Measurements from ENCODE around the gene ZNF425.
"Not testable (repeated sequence)": the region's sequence is repeated elsewhere in the genome, so short reads cannot be mapped to it uniquely, and the experiment has no call there.

The ZNF425 gene

DNA sequence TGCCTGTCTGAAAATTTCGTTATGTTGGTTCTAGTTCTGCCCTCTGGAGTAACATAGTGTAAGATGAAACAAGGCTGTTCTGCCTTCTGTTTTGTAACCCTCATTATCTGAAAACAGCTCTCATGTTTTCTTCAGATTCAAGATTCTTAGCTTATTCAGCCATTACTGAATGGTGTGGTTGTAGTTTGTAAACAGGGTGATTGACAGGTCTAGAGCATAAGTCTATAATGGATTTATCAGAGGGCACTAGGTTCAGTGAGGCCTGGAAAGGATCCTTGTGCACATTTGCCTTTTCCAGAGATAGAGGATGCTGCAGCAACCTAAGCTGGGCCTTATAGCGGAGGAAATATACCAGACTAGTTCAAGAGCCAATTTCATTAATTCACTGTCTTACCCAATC, 27.2 kb upstream of the ZNF425 start:
- Histone ChIP-seq H3K27me3 (ENCODE audit: control insufficient read depth, insufficient read depth, low read length) (no peaks in the 10 kb centered on the region), H3K4me1 (ENCODE audit: control insufficient read depth, insufficient read depth, low read length) (no peaks in the 10 kb centered on the region; the same call in 1 of the 2 replicates), H3K9me3 (ENCODE audit: control insufficient read depth, insufficient read depth, low read length) (no peaks in the 10 kb centered on the region), H3K4me3 (ENCODE audit: low read length) (no peak overlapping the region), H3K36me3 (ENCODE audit: control insufficient read depth, insufficient read depth, low read length) (peaks cover 15% of the 10 kb centered on the region; the same call in 1 of the 2 replicates), H3K27ac (ENCODE audit: low read length) (no peak overlapping the region)
- WGBS (ENCODE audit: insufficient coverage, insufficient read length) = no CpG with 5 or more reads among the region's 2 CpGs
- no peak for DNase-seq (ENCODE audit: low read depth, low spot score)

DNA sequence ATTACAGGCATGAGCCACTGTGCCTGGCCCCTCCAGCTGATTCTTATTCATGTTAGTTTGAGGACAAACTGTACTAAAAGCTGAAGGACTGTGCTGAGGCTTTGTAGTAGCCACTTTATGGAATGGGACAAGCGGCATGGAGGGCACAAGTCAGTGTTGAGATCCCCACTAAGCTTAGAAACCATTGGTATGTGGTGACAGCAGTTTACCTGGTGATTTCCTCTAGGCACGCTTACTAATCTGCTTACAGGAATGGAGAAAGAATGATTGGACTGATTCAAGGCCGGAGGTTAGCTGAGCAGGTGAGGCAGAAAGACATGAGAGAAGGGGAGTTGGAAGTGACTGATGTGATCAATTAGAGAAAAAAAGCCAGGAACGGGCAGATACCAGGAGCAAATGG, 24.9 kb upstream of the ZNF425 start:
- Histone ChIP-seq H3K9me3 (ENCODE audit: control insufficient read depth, insufficient read depth, low read length) (no peaks in the 10 kb centered on the region), H3K4me3 (ENCODE audit: low read length) (no peak overlapping the region), H3K27me3 (ENCODE audit: control insufficient read depth, insufficient read depth, low read length) (no peaks in the 10 kb centered on the region), H3K27ac (ENCODE audit: low read length) (no peak overlapping the region), H3K4me1 (ENCODE audit: control insufficient read depth, insufficient read depth, low read length) (no peaks in the 10 kb centered on the region), H3K36me3 (ENCODE audit: control insufficient read depth, insufficient read depth, low read length) (peaks cover 12% of the 10 kb centered on the region; the same call in 1 of the 2 replicates)
- no CpG with 5 or more reads among the region's 4 CpGs for WGBS (ENCODE audit: insufficient coverage, insufficient read length)
- DNase-seq (ENCODE audit: low read depth, low spot score) = no peak

DNA sequence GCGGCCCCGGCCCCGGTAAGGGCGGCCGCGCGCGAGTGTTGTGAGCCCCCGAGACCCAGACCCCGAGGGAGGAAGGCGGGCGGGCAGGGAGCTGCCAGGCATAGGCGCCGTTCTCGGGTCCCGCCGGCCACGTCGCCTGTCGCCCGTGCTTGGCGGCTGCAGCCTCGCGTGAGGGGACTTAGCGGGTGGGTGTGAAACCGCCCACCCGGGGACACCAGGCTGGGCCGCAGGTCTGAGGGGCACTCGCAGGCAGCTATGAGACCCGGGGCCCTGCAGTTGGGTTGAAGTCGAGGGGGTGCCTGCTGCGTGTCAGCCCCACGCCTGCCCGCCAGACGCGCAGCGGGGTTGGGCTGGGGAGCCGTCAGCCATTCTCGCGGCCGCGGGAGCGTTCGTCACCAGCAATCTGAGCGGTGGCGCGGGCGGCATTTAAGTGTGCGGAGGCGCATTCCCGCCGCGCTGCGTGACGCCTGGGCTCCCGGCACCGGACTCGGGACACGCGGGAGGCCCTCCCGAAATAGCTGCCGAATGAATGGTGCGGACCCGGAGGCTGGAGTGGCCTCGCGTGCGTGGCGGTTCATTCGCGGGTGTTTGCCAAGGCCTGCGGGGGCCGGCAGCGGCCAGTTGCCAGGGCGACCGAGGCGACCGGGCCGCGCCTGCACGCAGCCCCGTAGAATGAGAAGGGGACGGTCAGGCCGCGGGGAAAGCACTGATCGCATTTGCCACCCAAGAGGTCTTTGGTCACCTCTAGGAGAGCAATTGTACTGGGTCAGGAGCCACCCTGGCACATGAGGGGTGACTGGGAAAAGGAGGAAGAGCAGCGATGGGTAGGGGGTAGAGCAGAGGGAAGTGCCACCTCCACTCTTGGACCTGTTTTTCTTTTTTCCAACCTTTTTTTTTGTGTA, 21.9 kb upstream of the ZNF425 start:
- H3K4me3 ChIP-seq (ENCODE audit: low read length) = peak overlapping the region; percentile 98
- no peaks in the 10 kb centered on the region for H3K9me3 ChIP-seq (ENCODE audit: control insufficient read depth, insufficient read depth, low read length)
- no peak for DNase-seq (ENCODE audit: low read depth, low spot score)
- H3K27me3 ChIP-seq (ENCODE audit: control insufficient read depth, insufficient read depth, low read length) = no peaks in the 10 kb centered on the region
- WGBS (ENCODE audit: insufficient coverage, insufficient read length) = no CpG with 5 or more reads among the region's 86 CpGs
- no peaks in the 10 kb centered on the region for H3K36me3 ChIP-seq (ENCODE audit: control insufficient read depth, insufficient read depth, low read length)
- H3K27ac ChIP-seq (ENCODE audit: low read length) = no peak overlapping the region
- no peaks in the 10 kb centered on the region; the same call in 1 of the 2 replicates for H3K4me1 ChIP-seq (ENCODE audit: control insufficient read depth, insufficient read depth, low read length)

DNA sequence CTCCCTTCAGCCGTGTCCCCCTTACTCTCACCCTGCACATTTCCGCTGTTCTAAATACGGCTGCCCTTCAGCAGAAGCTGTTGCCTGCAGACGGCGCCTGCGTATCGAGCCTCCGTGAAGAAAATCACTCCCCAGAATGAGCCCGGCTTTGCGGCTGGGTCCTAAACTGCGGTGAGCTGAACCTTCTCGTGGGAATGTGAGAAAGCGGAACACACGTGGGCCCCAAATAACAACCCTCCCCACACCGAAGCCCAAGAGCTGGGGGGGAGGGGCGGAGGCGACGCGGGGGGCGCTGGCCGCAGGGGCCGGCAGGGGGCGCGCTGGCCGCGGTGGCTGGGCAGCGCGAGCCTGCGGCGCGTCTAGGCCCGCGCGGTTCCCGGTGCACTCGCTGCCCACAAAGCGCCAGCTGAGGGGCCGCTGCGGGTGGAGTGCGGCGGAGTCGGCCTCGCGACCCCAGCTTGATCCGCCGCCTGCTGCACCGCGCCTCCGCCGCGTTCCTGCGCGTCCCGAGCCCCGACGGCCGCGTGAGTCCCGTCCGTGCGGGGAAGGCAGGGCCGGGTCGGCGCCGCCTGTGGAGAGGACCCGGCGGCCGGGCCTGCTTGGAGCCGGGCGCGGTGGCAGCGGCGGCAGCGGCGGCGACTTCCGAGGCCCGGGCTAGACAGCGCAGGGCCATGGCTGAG, 21.1 kb upstream of the ZNF425 start, which contains the start of gene ZNF398:
Gene ZNF398, plus strand, starts transcription at position 382 of the 680 bp plus-strand sequence. Its CDS starts 290 bp downstream, at position 672.
- DNase-seq (ENCODE audit: low read depth, low spot score) = no peak
- no CpG with 5 or more reads among the region's 79 CpGs for WGBS (ENCODE audit: insufficient coverage, insufficient read length)
- Histone ChIP-seq H3K27ac (ENCODE audit: low read length) (peak within 1 kb of the TSS; percentile 74), H3K4me3 (ENCODE audit: low read length) (peak within 1 kb of the TSS; percentile 98), H3K36me3 (ENCODE audit: control insufficient read depth, insufficient read depth, low read length) (no peaks in the 10 kb centered on the region), H3K4me1 (ENCODE audit: control insufficient read depth, insufficient read depth, low read length) (no peaks in the 10 kb centered on the region; the same call in 1 of the 2 replicates), H3K9me3 (ENCODE audit: control insufficient read depth, insufficient read depth, low read length) (no peaks in the 10 kb centered on the region), H3K27me3 (ENCODE audit: control insufficient read depth, insufficient read depth, low read length) (no peaks in the 10 kb centered on the region)

DNA sequence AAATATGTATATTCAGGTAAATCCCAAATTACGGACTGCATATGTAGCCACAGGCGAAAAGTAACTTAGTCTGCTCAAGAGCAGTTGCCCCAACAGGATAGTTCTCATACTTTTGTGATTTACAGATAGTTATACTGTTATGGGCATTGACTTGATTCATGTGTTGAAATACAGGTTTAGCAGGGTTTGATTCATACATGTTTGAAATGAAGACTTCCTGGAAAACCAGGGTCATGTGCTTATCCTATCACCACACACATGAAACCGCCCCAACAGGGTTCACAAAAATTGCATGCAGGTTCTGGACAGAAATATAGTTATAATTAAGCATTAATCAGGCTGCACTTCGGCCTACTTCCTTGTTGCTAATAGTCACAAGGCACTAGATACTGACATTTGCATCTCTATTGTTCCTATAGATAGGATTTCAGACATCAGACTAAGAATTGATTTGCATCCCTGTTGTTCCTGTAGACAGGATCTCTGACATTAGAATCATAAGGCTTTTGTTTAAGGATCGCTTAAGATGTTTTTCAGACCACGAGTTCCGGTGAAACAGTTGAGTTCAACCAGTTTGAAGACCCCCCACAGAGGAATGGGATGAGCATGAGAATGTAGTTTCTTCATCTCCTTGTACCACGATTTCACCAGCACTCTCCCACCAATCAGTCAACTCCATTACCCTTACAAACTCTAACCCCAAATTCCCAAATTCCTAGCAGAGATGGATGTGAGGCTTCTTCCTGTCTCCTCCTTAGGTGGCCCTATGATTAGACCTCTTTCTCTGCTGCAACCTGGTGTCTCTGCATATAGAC, 19.1 kb upstream of the ZNF425 start:
- DNase-seq (ENCODE audit: low read depth, low spot score) = peak; percentile 97
- Histone ChIP-seq H3K4me1 (ENCODE audit: control insufficient read depth, insufficient read depth, low read length) (no peaks in the 10 kb centered on the region; the same call in 1 of the 2 replicates), H3K36me3 (ENCODE audit: control insufficient read depth, insufficient read depth, low read length) (no peaks in the 10 kb centered on the region), H3K27ac (ENCODE audit: low read length) (peak overlapping the region; percentile 74), H3K27me3 (ENCODE audit: control insufficient read depth, insufficient read depth, low read length) (no peaks in the 10 kb centered on the region), H3K4me3 (ENCODE audit: low read length) (no peak overlapping the region), H3K9me3 (ENCODE audit: control insufficient read depth, insufficient read depth, low read length) (no peaks in the 10 kb centered on the region)
- WGBS (ENCODE audit: insufficient coverage, insufficient read length) = 100% methylated on average over 1 of the region's 8 CpGs

DNA sequence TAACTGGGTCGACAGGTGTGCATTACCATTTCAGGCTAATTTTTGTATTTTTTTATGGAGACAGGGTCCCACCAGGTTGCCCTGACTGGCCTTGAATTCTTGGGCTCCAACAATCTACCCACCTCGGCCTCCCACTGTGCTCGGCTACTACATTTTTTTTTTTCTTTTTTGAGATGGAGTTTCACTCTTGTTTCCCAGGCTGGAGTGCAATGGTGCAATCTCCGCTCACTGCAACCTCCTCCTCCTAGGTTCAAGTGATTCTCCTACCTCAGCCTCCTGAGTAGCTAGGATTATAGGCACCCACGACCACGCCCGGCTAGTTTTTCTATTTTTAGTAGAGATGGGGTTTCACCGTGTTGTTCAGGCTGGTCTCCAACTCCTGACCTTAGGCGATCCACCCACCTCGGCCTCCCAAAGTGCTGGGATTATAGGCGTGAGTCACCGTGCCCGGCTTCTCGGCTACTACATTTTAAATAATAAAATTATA, 18.4 kb upstream of the ZNF425 start:
- not testable (repeated sequence) for H3K4me1 ChIP-seq (ENCODE audit: control insufficient read depth, insufficient read depth, low read length); H3K27me3 ChIP-seq (ENCODE audit: control insufficient read depth, insufficient read depth, low read length); H3K9me3 ChIP-seq (ENCODE audit: control insufficient read depth, insufficient read depth, low read length); H3K27ac ChIP-seq (ENCODE audit: low read length); DNase-seq (ENCODE audit: low read depth, low spot score); H3K36me3 ChIP-seq (ENCODE audit: control insufficient read depth, insufficient read depth, low read length); H3K4me3 ChIP-seq (ENCODE audit: low read length)
- no CpG with 5 or more reads among the region's 14 CpGs for WGBS (ENCODE audit: insufficient coverage, insufficient read length)

DNA sequence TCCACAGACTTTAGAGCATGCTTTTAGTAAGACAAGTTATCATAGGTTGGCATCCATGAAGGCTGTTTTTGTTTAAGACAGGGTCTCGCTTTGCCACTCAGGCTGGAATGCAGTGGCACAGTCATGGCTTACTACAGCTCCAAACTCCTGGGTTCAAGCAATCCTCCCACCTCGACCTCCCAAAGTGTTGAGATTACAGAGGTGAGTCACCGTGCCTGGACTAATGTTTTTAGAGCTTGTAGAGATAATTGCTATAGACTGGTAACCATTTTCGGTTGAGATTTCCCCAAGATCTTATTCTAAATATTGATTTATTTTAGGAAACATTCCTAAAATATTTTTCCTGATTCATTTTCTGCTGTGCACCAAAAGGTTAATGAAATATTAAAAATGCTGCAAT, 15.8 kb upstream of the ZNF425 start:
- no peak overlapping the region for H3K27ac ChIP-seq (ENCODE audit: low read length)
- no peak overlapping the region for H3K4me3 ChIP-seq (ENCODE audit: low read length)
- no peaks in the 10 kb centered on the region; the same call in 1 of the 2 replicates for H3K4me1 ChIP-seq (ENCODE audit: control insufficient read depth, insufficient read depth, low read length)
- H3K36me3 ChIP-seq (ENCODE audit: control insufficient read depth, insufficient read depth, low read length) = no peaks in the 10 kb centered on the region
- no peaks in the 10 kb centered on the region for H3K9me3 ChIP-seq (ENCODE audit: control insufficient read depth, insufficient read depth, low read length)
- DNase-seq (ENCODE audit: low read depth, low spot score) = no peak
- WGBS (ENCODE audit: insufficient coverage, insufficient read length) = no CpG with 5 or more reads among the region's 4 CpGs
- H3K27me3 ChIP-seq (ENCODE audit: control insufficient read depth, insufficient read depth, low read length) = no peaks in the 10 kb centered on the region

DNA sequence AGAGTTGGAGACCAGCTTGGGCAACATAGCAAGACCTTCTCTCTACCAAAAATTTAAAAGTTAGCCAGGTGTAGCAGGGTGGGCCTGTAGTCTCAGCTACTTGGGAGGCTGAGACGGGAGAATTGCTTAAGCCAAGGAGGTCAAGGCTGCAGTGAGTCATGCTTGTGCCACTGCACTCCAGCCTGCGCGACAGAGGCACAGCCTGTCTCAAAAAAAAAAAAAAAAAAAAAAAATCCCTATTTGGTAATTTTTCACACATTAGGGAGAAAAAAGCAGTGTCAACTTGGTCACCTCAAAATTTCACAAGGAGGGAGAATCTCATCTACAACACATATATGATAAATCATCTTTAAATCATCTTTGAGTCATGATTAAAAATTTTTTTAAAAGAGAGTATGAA, 14.7 kb upstream of the ZNF425 start:
- H3K36me3 ChIP-seq (ENCODE audit: control insufficient read depth, insufficient read depth, low read length) = no peaks in the 10 kb centered on the region
- WGBS (ENCODE audit: insufficient coverage, insufficient read length) = no CpG with 5 or more reads among the region's 3 CpGs
- H3K4me3 ChIP-seq (ENCODE audit: low read length) = no peak overlapping the region
- H3K27me3 ChIP-seq (ENCODE audit: control insufficient read depth, insufficient read depth, low read length) = no peaks in the 10 kb centered on the region
- no peaks in the 10 kb centered on the region for H3K9me3 ChIP-seq (ENCODE audit: control insufficient read depth, insufficient read depth, low read length)
- DNase-seq (ENCODE audit: low read depth, low spot score) = no peak
- H3K27ac ChIP-seq (ENCODE audit: low read length) = no peak overlapping the region
- no peaks in the 10 kb centered on the region; the same call in 1 of the 2 replicates for H3K4me1 ChIP-seq (ENCODE audit: control insufficient read depth, insufficient read depth, low read length)

DNA sequence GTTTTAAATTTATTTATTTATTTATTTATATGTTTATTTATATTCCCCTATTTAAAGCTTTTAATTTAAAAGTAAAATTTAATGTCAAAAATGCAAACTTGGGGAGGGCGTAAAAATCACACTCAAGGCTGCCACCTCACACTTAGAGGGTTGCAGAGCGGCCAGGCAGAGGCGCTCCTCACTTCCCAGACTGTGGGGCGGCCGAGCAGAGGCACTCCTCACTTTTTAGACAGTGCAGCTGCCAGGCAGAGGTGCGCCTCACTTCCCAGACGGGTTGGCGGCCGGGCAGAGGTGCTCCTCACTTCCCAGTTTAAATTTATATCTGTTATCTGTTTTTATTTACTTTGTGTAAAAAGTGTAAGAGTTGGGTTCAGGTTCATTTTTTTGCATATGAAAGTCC, 10.0 kb upstream of the ZNF425 start:
- H3K27me3 ChIP-seq (ENCODE audit: control insufficient read depth, insufficient read depth, low read length) = no peaks in the 10 kb centered on the region
- H3K4me1 ChIP-seq (ENCODE audit: control insufficient read depth, insufficient read depth, low read length) = no peaks in the 10 kb centered on the region
- no peak overlapping the region for H3K4me3 ChIP-seq (ENCODE audit: low read length)
- H3K36me3 ChIP-seq (ENCODE audit: control insufficient read depth, insufficient read depth, low read length) = no peaks in the 10 kb centered on the region
- DNase-seq (ENCODE audit: low read depth, low spot score) = no peak
- WGBS (ENCODE audit: insufficient coverage, insufficient read length) = no CpG with 5 or more reads among the region's 9 CpGs
- H3K9me3 ChIP-seq (ENCODE audit: control insufficient read depth, insufficient read depth, low read length) = no peaks in the 10 kb centered on the region
- H3K27ac ChIP-seq (ENCODE audit: low read length) = no peak overlapping the region
